Gastroesophageal sphincter (tissue), 2 donors: Measurements from ENCODE around the gene CNBD2.

ENCODE experiments used
- EP300 ChIP-seq: sonication (generic); formaldehyde crosslinking; IDR thresholded peaks from one replicate; pipeline ENCODE4 v1.6.1; 2017; ENCODE audit warnings: antibody characterized with exemption, mild to moderate bottlenecking
- POLR2A ChIP-seq, 2 donors: fragments of 450-650 bp; IDR thresholded peaks; one replicate each; pipeline ENCODE4 v1.6.1; 2017; ENCODE audit warnings: antibody characterized with exemption in 2 of 2, mild to moderate bottlenecking in 2 of 2, moderate library complexity in 1 of 2
- POLR2AphosphoS5 ChIP-seq: sonication (generic); formaldehyde crosslinking; IDR thresholded peaks from one replicate; pipeline ENCODE4 v1.6.1; 2017; ENCODE audit warnings: antibody characterized with exemption

- TF ChIP-seq POLR2A (IDR thresholded peaks at IDR 0.05) (no peak), EP300 (no peak), POLR2AphosphoS5 (no peak)
These were observed 47.5 kb downstream of the CNBD2 start for GRCh38 chr20:36015806-36016403.
